Adrenal gland (tissue), 12 donors: ENCODE results near the gene SOBP. TPM values are rescaled to one million over a fixed set of nuclear protein-coding genes. Genes with fewer than 3 reads are reported as not detected.

Experiments
- DNase-seq, 7 donors: peaks; one replicate each; pipeline ENCODE4 v3.0.0-alpha.2; 2019 to 2020
- H3K27ac ChIP-seq, 5 donors: fragments of 200-600 bp; sonication (generic) in 4 of 5; 1 replicate in 3 of 5; 2 replicates in 2 of 5; pipeline versions ENCODE4 v1.5.1 to v1.8.0; 2016 to 2020; ENCODE audit warnings: mild to moderate bottlenecking in 1 of 5
- H3K27me3 ChIP-seq: fragments of 200-600 bp; 2 replicates; pipeline ENCODE4 v1.8.0; 2021
- H3K36me3 ChIP-seq, 2 donors: fragments of 200-600 bp; replicated peaks in 1 of 2; 1 replicate in 1 of 2; 2 replicates in 1 of 2; pipeline versions ENCODE4 v1.5.1 to v1.8.0; 2018 to 2022
- H3K4me1 ChIP-seq, 2 donors: fragments of 200-600 bp; replicated peaks in 1 of 2; 1 replicate in 1 of 2; 2 replicates in 1 of 2; pipeline versions ENCODE4 v1.5.1 to v1.8.0; 2018 to 2021
- H3K4me3 ChIP-seq, 4 donors: fragments of 200-600 bp; sonication (generic) in 3 of 4; one replicate each; pipeline ENCODE4 v1.5.1; 2016 to 2018
- H3K9me3 ChIP-seq, 3 donors: fragments of 200-600 bp; sonication (generic) in 1 of 3; replicated peaks in 1 of 3; 1 replicate in 2 of 3; 2 replicates in 1 of 3; pipeline versions ENCODE4 v1.5.1 to v1.8.0; 2016 to 2021
- POLR2A ChIP-seq, 2 donors: fragments of 450-650 bp; IDR thresholded peaks; one replicate each; pipeline ENCODE4 v1.6.1; 2017; ENCODE audit warnings: antibody characterized with exemption in 2 of 2, mild to moderate bottlenecking in 2 of 2, moderate library complexity in 1 of 2
- WGBS, 4 donors: extraction: QIAGEN DNeasy Blood & Tissue Kit in 2 of 4; methylation state at CpG; one replicate each; pipeline versions ENCODE4 v1.1.5 to v1.1.7; 2013 to 2017; 5-methylcytosine and 5-hydroxymethylcytosine counted together
- intact Hi-C, 2 donors: fragments of 100-400 bp; cut with DNase I; formaldehyde crosslinking; loops; one replicate each; pipeline versions ENCODE4 v1.14.1 to v1.15.0; 2022 to 2023
- polyA plus RNA-seq, 3 donors: library from polyadenylated mRNA; stranded (reverse); fragments of 200-250 nt in 2 of 3; fragments of 350-450 nt in 1 of 3; fragmentation: Illumina TruSeq in 1 of 3; extraction: RNeasy Lipid Tissue Mini Kit (QIAGEN cat#74804) in 1 of 3; gene quantifications; one replicate each; pipeline ENCODE4 v1.2.3, GENCODE V29; 2013 to 2014
- total RNA-seq, 9 donors: library from RNA; depleted of rRNA in 4 of 9; stranded (reverse); fragments of >200 nt in 4 of 9; fragments of 120-200 nt in 1 of 9; fragmentation: NEBNext Ultra II Directional in 1 of 9; extraction: Animal tissue kit (Norgen Biotek cat#: 25700) in 1 of 9; gene quantifications; one replicate each; pipeline versions ENCODE4 v1.1.0 to v1.2.4, GENCODE V29; 2013 to 2023
- TF ChIP-seq, protein P1 (sequence below), 6 experiments: fragments of 450-650 bp in 4 of 6; fragments of 200-600 bp in 2 of 6; sonication (generic) in 1 of 6; IDR thresholded peaks; 1 replicate in 5 of 6; 2 replicates in 1 of 6; pipeline versions ENCODE4 v1.5.1 to v1.8.0; 2016 to 2021; ENCODE audit warnings: antibody characterized with exemption in 6 of 6, mild to moderate bottlenecking in 2 of 6, moderate library complexity in 1 of 6
- donor health status: healthy with polysubstance abuse.
- donor health status: Bipolar disorder and iron deficiency.
- donor health status: DM: yes; HTN: yes; CAD: no.
- donor health status: DM: no; HTN: no; CAD: no.
- donor health status: DM: no; HTN: no; CAD: no.
- donor health status: DM: yes; HTN: yes; CAD: no.

Gene SOBP
- total and polyA plus RNA-seq, 12 donors, result 5.6 to 25.6 (median 12.5) TPM

DNA sequence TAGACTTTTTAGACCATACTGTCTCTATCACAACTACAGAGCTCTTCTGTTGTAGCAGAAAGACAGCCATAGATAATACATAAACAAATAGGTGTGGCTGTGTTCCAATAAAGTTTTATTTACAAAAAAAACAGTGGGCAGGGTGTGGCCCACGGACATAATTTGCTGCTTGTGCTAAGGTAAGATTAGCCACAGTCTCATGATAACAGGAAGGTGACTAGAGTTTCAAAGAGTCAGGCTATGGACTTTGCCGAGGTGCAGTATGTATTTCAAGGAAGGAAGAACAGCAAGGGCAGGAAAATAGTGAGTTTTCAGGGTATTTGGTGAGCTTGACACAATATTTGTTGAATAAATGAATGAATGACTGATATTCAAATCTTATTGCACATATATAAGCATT lies 20.2 kb downstream of the SOBP start:
- intact Hi-C loops, result no loop called here
- Histone ChIP-seq H3K9me3 (no peaks in the 10 kb centered on the region), H3K4me1 (peaks cover 8 to 18% of the 10 kb centered on the region in 2 donors), H3K27me3 (no peaks in the 10 kb centered on the region), H3K27ac (peak overlapping the region in 1 of 5 donors; percentile 17), H3K36me3 (no peaks in the 10 kb centered on the region), H3K4me3 (no peak overlapping the region)
- no peak for DNase-seq
- 54 to 66% (median 59%) methylated on average over 2 of the region's 2 CpGs for WGBS, 4 donors
- TF ChIP-seq, protein P1, sequence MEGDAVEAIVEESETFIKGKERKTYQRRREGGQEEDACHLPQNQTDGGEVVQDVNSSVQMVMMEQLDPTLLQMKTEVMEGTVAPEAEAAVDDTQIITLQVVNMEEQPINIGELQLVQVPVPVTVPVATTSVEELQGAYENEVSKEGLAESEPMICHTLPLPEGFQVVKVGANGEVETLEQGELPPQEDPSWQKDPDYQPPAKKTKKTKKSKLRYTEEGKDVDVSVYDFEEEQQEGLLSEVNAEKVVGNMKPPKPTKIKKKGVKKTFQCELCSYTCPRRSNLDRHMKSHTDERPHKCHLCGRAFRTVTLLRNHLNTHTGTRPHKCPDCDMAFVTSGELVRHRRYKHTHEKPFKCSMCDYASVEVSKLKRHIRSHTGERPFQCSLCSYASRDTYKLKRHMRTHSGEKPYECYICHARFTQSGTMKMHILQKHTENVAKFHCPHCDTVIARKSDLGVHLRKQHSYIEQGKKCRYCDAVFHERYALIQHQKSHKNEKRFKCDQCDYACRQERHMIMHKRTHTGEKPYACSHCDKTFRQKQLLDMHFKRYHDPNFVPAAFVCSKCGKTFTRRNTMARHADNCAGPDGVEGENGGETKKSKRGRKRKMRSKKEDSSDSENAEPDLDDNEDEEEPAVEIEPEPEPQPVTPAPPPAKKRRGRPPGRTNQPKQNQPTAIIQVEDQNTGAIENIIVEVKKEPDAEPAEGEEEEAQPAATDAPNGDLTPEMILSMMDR (IDR thresholded peaks at IDR 0.05), result no peak
- TF ChIP-seq POLR2A (IDR thresholded peaks at IDR 0.05), result no peak

DNA sequence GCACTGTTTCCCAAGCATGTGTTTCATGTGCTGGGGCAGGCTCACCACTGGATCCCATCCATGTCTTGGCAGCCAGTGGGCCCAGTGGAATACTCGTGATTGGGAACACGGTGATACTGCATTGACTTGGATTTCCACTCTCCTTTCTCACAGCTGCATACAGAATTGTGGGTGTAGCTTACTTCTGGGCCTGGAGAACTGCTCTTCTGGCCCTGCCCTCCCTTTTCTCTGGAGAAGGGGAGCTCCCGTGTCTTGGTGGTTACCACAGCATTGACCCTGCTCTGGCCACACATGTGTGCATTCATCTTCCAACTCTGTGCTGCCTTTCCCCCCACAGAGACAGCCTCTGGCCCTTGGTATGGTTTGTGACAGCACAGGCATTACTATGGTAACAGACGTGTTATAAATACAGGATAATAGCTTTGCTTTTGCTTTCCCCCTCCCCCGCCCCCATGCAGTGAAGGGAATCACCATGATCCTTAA lies 21.6 kb downstream of the SOBP start:
- peaks cover 8 to 18% of the 10 kb centered on the region in 2 donors for H3K4me1 ChIP-seq
- H3K4me3 ChIP-seq, result no peak overlapping the region
- TF ChIP-seq, protein P1 (IDR thresholded peaks at IDR 0.05), result no peak
- H3K9me3 ChIP-seq, result no peaks in the 10 kb centered on the region
- 63 to 87% (median 71%) methylated on average over 5 of the region's 5 CpGs for WGBS, 4 donors
- intact Hi-C loops, result no loop called here
- no peaks in the 10 kb centered on the region for H3K27me3 ChIP-seq
- no peak for DNase-seq
- H3K27ac ChIP-seq, result no peak overlapping the region
- no peaks in the 10 kb centered on the region for H3K36me3 ChIP-seq

DNA sequence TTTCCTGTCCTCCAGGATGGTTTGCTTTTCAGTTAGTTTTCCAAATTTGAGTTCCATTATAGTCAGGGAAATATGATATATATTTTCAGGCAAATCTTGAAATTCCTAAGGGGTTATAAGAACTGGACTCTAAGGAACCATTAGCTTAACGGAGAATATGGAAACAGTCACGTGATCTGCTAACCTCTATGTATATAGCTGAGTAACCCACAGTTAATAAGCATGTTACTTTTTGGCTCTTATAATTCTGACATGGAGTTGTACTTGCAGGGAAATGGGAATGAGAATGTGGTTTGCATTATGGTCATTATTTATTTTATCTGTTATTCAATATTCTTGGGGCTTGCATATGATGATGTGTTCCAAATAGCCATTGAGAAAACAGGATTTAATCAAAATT lies 23.3 kb downstream of the SOBP start:
- Histone ChIP-seq H3K27ac (no peak overlapping the region), H3K4me3 (no peak overlapping the region), H3K9me3 (no peaks in the 10 kb centered on the region), H3K4me1 (peaks cover 8 to 18% of the 10 kb centered on the region in 2 donors), H3K27me3 (no peaks in the 10 kb centered on the region), H3K36me3 (no peaks in the 10 kb centered on the region)
- TF ChIP-seq POLR2A (IDR thresholded peaks at IDR 0.05), result no peak
- TF ChIP-seq, protein P1 (IDR thresholded peaks at IDR 0.05), result no peak
- intact Hi-C loops, result no loop called here
- no peak for DNase-seq
- 76 to 90% (median 85%) methylated on average over 2 of the region's 2 CpGs for WGBS, 4 donors

DNA sequence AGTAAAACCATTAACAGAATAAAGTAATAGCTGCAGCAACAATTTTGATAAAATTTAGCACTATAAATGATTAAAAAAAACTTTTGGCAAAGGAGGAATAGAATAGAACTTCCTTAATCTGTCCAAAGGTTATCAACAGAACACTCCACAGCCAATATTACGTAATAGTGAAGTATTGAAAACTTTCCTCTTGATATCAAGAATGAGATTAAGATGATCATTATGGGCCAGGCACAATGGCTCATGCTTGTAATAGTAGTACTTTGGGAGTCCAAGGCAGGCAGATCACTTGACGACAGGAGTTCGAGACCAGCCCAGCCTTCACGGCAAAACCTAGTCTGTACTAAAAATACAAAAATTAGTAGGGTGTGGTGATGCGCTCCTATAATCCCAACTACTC lies 26.0 kb downstream of the SOBP start:
- 95 to 98% (median 96%) methylated on average over 5 of the region's 5 CpGs for WGBS, 4 donors
- Histone ChIP-seq H3K4me3 (no peak overlapping the region), H3K36me3 (no peaks in the 10 kb centered on the region), H3K4me1 (peaks cover under 1% of the 10 kb centered on the region in 2 donors), H3K9me3 (no peaks in the 10 kb centered on the region), H3K27ac (no peak overlapping the region), H3K27me3 (no peaks in the 10 kb centered on the region)
- no peak for DNase-seq
- no peak for TF ChIP-seq POLR2A (IDR thresholded peaks at IDR 0.05)
- TF ChIP-seq, protein P1 (IDR thresholded peaks at IDR 0.05), result no peak
- intact Hi-C loops, result no loop called here
